HepG2 (cell line): Measurements from ENCODE around the gene CAMK2N2. TPM values are rescaled to one million over a fixed set of nuclear protein-coding genes. Genes with fewer than 3 reads are reported as not detected.

Source experiments
- CENPT ChIP-seq: sonication (generic); formaldehyde crosslinking; IDR thresholded peaks from 2 replicates; pipeline ENCODE4 v1.8.0; 2022; ENCODE audit warnings: low read depth, mild to moderate bottlenecking, moderate library complexity, missing genetic modification reagents
- ESRRA ChIP-seq: sonication (generic); formaldehyde crosslinking; IDR thresholded peaks from 2 replicates; pipeline ENCODE4 v1.5.1; 2020; ENCODE audit warnings: mild to moderate bottlenecking, low read depth, missing genetic modification reagents
- FOXP1 ChIP-seq, 2 experiments: fragments of 450-650 bp in 1 of 2; IDR thresholded peaks; 2 replicates each; pipeline ENCODE4 v1.6.1; 2017 to 2018; ENCODE audit warnings: antibody characterized with exemption in 1 of 2
- GLI4 ChIP-seq: sonication (generic); formaldehyde crosslinking; IDR thresholded peaks from 2 replicates; pipeline ENCODE4 v1.5.1; 2020; ENCODE audit warnings: missing genetic modification reagents, mild to moderate bottlenecking, moderate library complexity, borderline replicate concordance
- IKZF4 ChIP-seq: sonication (generic); formaldehyde crosslinking; IDR thresholded peaks from 2 replicates; pipeline ENCODE4 v1.5.1; 2020; ENCODE audit warnings: borderline replicate concordance, mild to moderate bottlenecking, low read depth, missing genetic modification reagents; ENCODE audit errors: not compliant biosample characterization
- NFIB ChIP-seq: sonication (generic); formaldehyde crosslinking; IDR thresholded peaks from 2 replicates; pipeline ENCODE4 v1.9.0; 2021; ENCODE audit warnings: missing genetic modification reagents, mild to moderate bottlenecking, borderline replicate concordance
- NFYC ChIP-seq: IDR thresholded peaks from 2 replicates; pipeline ENCODE4 v1.6.1; 2016; ENCODE audit warnings: missing genetic modification reagents, missing compliant biosample characterization
- POGZ ChIP-seq: sonication (generic); formaldehyde crosslinking; IDR thresholded peaks from 2 replicates; pipeline ENCODE4 v1.4.0; 2020; ENCODE audit warnings: mild to moderate bottlenecking, missing genetic modification reagents
- SIX1 ChIP-seq: sonication (generic); formaldehyde crosslinking; IDR thresholded peaks from 2 replicates; pipeline ENCODE4 v1.4.0; 2020; ENCODE audit warnings: missing genetic modification reagents, borderline replicate concordance
- SP140L ChIP-seq: sonication (generic); formaldehyde crosslinking; IDR thresholded peaks from 2 replicates; pipeline ENCODE4 v1.4.0; 2020; ENCODE audit warnings: missing genetic modification reagents, borderline replicate concordance
- TAF1 ChIP-seq: sonication (generic); formaldehyde crosslinking; IDR thresholded peaks from 2 replicates; pipeline ENCODE4 v1.4.0; 2020; ENCODE audit warnings: missing genetic modification reagents
- TFDP1 ChIP-seq: IDR thresholded peaks from 2 replicates; pipeline ENCODE4 v1.6.1; 2016; ENCODE audit warnings: missing compliant biosample characterization, missing genetic modification reagents, borderline replicate concordance
- THAP8 ChIP-seq: sonication (generic); formaldehyde crosslinking; IDR thresholded peaks from 2 replicates; pipeline ENCODE4 v1.5.1; 2020; ENCODE audit warnings: missing genetic modification reagents, mild to moderate bottlenecking, borderline replicate concordance
- ZFP36 ChIP-seq: fragments of 150-350 bp; IDR thresholded peaks from 2 replicates; pipeline ENCODE4 v1.6.1; 2018; ENCODE audit warnings: borderline replicate concordance, low read length, low read depth; ENCODE audit not compliant: partially characterized antibody
- ZGPAT ChIP-seq: IDR thresholded peaks from 2 replicates; pipeline ENCODE4 v1.6.1; 2016; ENCODE audit warnings: mild to moderate bottlenecking
- ZNF430 ChIP-seq: sonication (generic); formaldehyde crosslinking; IDR thresholded peaks from 2 replicates; pipeline ENCODE4 v1.9.0; 2021; ENCODE audit warnings: mild to moderate bottlenecking, missing genetic modification reagents
- ZNF484 ChIP-seq: sonication (generic); formaldehyde crosslinking; IDR thresholded peaks from 2 replicates; pipeline ENCODE4 v1.5.1; 2020; ENCODE audit warnings: mild to moderate bottlenecking, low read depth, missing genetic modification reagents, borderline replicate concordance
- ZNF570 ChIP-seq: sonication (generic); formaldehyde crosslinking; IDR thresholded peaks from 2 replicates; pipeline ENCODE4 v1.4.0; 2020; ENCODE audit warnings: mild to moderate bottlenecking, missing genetic modification reagents, borderline replicate concordance
- ZNF577 ChIP-seq: sonication (generic); formaldehyde crosslinking; IDR thresholded peaks from 2 replicates; pipeline ENCODE4 v1.4.0; 2020; ENCODE audit warnings: mild to moderate bottlenecking, low read depth, missing genetic modification reagents, borderline replicate concordance
- ZNF782 ChIP-seq: sonication (generic); formaldehyde crosslinking; IDR thresholded peaks from 2 replicates; pipeline ENCODE4 v1.4.0; 2020; ENCODE audit warnings: missing genetic modification reagents, mild to moderate bottlenecking, borderline replicate concordance
- ZSCAN22 ChIP-seq: sonication (generic); formaldehyde crosslinking; IDR thresholded peaks from 2 replicates; pipeline ENCODE4 v1.4.0; 2020; ENCODE audit warnings: mild to moderate bottlenecking, missing genetic modification reagents
- polyA plus RNA-seq, 8 experiments: library from polyadenylated mRNA; depleted of rRNA in 3 of 8; stranded (reverse) in 7 of 8; unstranded in 1 of 8; fragments of >200 nt; fragmentation: Illumina TruSeq in 4 of 8; extraction: Trizol in 4 of 8; gene quantifications; 2 replicates each; pipeline versions ENCODE4 v1.2.1 to v1.2.3, GENCODE V29; 2011 to 2016; ENCODE audit warnings: low read depth in 4 of 8, missing spikeins in 1 of 8, mixed read lengths in 1 of 8; ENCODE audit not compliant: insufficient read depth in 1 of 8
- total RNA-seq, 5 experiments: library from RNA; depleted of rRNA; stranded (reverse); fragments of >200 nt; fragmentation: Illumina TruSeq; extraction: Trizol; gene quantifications; 2 replicates each; pipeline ENCODE4 v1.2.3, GENCODE V29; 2016; ENCODE audit warnings: low read depth in 1 of 5
- TF ChIP-seq, protein P1 (sequence below): sonication (generic); formaldehyde crosslinking; IDR thresholded peaks from 2 replicates; pipeline ENCODE4 v1.8.1; 2023; ENCODE audit warnings: mild to moderate bottlenecking, inconsistent platforms, moderate library complexity, missing genetic modification reagents, borderline replicate concordance
- TF ChIP-seq, protein P2 (sequence below): sonication (generic); formaldehyde crosslinking; IDR thresholded peaks from 2 replicates; pipeline ENCODE4 v1.9.0; 2022; ENCODE audit warnings: low read depth, missing genetic modification reagents

Gene CAMK2N2
- total and polyA plus RNA-seq, 2 of the 13 experiments (the other 11 are each of a cell fraction or from before 2014, with no cell fraction given): 0.12 to 0.27 TPM

GRCh38 chr3:184249412-184250166 is 11.8 kb downstream of the CAMK2N2 start, which contains the start of gene EEF1AKMT4 (continued):
- TF ChIP-seq TFDP1 (peak; percentile 80; the same call in 1 of the 2 replicates), FOXP1 (IDR thresholded peaks at IDR 0.05) (no peak), FOXP1 (CRISPR knock-in tag; IDR thresholded peaks at IDR 0.05) (no peak), THAP8 (CRISPR knock-in tag) (no peak; the same call in 1 of the 2 replicates), ZGPAT (CRISPR knock-in tag) (peak; percentile 54), POGZ (CRISPR knock-in tag) (no peak; the same call in none of the 2 replicates), ESRRA (CRISPR knock-in tag) (no peak), ZNF782 (CRISPR knock-in tag) (no peak), CENPT (CRISPR knock-in tag) (no peak), ZSCAN22 (no peak), SIX1 (CRISPR knock-in tag) (no peak), GLI4 (CRISPR knock-in tag) (peak; percentile 69; the same call in 1 of the 2 replicates), NFYC (CRISPR knock-in tag) (peak; percentile 76), ZNF577 (CRISPR knock-in tag) (no peak), NFIB (no peak), ZFP36 (no peak), SP140L (CRISPR knock-in tag) (no peak), ZNF430 (CRISPR knock-in tag) (no peak), TAF1 (CRISPR knock-in tag) (peak; percentile 64), IKZF4 (CRISPR knock-in tag) (peak; percentile 61), ZNF570 (CRISPR knock-in tag) (no peak), ZNF484 (no peak)
- TF ChIP-seq, protein P1, sequence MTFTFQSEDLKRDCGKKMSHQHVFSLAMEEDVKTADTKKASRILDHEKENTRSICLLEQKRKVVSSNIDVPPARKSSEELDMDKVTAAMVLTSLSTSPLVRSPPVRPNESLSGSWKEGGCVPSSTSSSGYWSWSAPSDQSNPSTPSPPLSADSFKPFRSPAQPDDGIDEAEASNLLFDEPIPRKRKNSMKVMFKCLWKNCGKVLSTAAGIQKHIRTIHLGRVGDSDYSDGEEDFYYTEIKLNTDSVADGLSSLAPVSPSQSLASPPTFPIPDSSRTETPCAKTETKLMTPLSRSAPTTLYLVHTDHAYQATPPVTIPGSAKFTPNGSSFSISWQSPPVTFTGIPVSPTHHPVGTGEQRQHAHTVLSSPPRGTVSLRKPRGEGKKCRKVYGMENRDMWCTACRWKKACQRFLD: peak; percentile 62
- TF ChIP-seq, protein P2, sequence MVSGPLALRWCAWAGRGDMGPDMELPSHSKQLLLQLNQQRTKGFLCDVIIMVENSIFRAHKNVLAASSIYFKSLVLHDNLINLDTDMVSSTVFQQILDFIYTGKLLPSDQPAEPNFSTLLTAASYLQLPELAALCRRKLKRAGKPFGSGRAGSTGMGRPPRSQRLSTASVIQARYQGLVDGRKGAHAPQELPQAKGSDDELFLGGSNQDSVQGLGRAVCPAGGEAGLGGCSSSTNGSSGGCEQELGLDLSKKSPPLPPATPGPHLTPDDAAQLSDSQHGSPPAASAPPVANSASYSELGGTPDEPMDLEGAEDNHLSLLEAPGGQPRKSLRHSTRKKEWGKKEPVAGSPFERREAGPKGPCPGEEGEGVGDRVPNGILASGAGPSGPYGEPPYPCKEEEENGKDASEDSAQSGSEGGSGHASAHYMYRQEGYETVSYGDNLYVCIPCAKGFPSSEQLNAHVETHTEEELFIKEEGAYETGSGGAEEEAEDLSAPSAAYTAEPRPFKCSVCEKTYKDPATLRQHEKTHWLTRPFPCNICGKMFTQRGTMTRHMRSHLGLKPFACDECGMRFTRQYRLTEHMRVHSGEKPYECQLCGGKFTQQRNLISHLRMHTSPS (CRISPR knock-in tag): no peak
